ENCODE results near the gene GCK. TPM values are rescaled to one million over a fixed set of nuclear protein-coding genes. Genes with fewer than 3 reads are reported as not detected.
A peak's percentile ranks its signal among the peaks of the same experiment; 100 is the strongest.
"Not testable (repeated sequence)": the region's sequence is repeated elsewhere in the genome, so short reads cannot be mapped to it uniquely, and the experiment has no call there.

GCK gene
- total RNA-seq, 1 experiment from 2014 or later: not detected

DNA sequence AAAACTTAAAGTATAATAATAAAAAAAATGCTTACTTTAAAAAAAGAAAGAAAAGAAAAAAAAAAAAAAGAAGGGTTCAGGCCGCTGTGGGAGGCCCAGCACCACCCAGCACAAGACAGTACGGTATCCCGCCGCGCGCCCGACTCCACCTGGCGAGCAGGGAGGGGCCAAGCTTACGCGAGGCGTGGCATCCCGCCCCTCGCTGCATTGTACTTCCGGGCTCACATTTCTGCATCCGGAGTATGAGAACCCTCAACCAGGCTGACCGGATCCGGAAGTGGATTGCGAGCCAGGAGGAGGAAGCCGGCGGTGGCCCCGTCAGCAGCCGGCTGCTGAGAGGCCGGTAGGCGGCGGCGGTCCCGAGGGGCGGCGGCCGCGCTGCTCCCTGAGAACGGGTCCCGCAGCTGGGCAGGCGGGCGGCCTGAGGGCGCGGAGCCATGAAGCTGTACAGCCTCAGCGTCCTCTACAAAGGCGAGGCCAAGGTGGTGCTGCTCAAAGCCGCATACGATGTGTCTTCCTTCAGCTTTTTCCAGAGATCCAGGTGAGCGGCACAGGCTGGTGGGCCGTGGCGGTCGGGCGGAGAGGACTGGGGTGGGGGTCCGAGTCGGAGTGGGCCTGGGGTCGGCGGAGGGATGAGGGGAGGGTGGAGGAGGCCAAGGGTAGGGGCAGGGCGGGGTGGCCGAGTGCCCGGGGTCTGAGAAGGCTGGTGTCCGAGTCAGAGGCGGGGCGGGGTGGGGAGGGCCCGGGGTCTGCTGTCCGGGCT lies 11.6 kb upstream of the GCK start, which contains the start of gene YKT6:
YKT6 (plus strand) TSS at position 280 of the 763 bp plus-strand sequence; CDS start at position 438, 158 bp downstream.
- H3K27me3 Mint-ChIP-seq (ENCODE audit: insufficient read depth, unreplicated experiment): no peaks in the 10 kb centered on the region
- H3K27ac Mint-ChIP-seq (ENCODE audit: low read depth, unreplicated experiment): peak within 1 kb of the TSS; percentile 75
- peak; percentile 97 for DNase-seq (ENCODE audit: unreplicated experiment)
- H3K4me1 Mint-ChIP-seq (ENCODE audit: insufficient read depth, unreplicated experiment): peaks cover 22% of the 10 kb centered on the region
- BruUV-seq (replicated peaks): no TSS peak
- H3K4me3 Mint-ChIP-seq (ENCODE audit: unreplicated experiment): peak within 1 kb of the TSS; percentile 78
- H3K9me3 Mint-ChIP-seq (ENCODE audit: unreplicated experiment): no peaks in the 10 kb centered on the region
- intact Hi-C loops (cut with micrococcal nuclease): loop anchor here (1.0 to 5.0 kb wide), 2 partner anchors 79 to 129 kb away; partner anchors contain the start of gene POLD2
- TF ChIP-seq, protein P1, sequence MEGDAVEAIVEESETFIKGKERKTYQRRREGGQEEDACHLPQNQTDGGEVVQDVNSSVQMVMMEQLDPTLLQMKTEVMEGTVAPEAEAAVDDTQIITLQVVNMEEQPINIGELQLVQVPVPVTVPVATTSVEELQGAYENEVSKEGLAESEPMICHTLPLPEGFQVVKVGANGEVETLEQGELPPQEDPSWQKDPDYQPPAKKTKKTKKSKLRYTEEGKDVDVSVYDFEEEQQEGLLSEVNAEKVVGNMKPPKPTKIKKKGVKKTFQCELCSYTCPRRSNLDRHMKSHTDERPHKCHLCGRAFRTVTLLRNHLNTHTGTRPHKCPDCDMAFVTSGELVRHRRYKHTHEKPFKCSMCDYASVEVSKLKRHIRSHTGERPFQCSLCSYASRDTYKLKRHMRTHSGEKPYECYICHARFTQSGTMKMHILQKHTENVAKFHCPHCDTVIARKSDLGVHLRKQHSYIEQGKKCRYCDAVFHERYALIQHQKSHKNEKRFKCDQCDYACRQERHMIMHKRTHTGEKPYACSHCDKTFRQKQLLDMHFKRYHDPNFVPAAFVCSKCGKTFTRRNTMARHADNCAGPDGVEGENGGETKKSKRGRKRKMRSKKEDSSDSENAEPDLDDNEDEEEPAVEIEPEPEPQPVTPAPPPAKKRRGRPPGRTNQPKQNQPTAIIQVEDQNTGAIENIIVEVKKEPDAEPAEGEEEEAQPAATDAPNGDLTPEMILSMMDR (IDR thresholded peaks at IDR 0.05; ENCODE audit: unreplicated experiment): peak; percentile 46
- ChIA-PET POLR2A (interaction anchor here (0.6 to 2.4 kb wide), 17 partner anchors 10 to 406 kb away, joined by 3 to 14 read pairs (median 4); partner anchors contain the start of genes DBNL, DDX56, NUDCD3 and OGDH), CTCF (interaction anchor here (0.6 to 2.9 kb wide), 7 partner anchors 10 to 181 kb away, joined by 3 to 12 read pairs (median 5); no protein-coding TSS in a partner anchor)
- peaks cover 15% of the 10 kb centered on the region for H3K36me3 Mint-ChIP-seq (ENCODE audit: insufficient read depth, unreplicated experiment)

DNA sequence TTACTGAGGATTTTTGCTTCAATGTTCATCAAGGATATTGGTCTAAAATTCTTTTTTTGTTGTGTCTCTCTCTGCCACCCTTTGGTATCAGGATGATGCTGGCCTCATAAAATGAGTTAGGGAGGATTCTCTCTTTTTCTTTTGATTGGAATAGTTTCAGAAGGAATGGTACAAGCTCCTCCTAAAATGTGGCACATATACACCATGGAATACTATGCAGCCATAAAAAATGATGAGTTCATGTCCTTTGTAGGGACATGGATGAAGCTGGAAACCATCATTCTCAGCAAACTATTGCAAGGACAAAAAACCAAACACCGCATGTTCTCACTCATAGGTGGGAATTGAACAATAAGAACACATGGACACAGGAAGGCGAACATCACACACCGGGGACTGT lies 10.9 kb upstream of the GCK start:
- not testable (repeated sequence) for BruUV-seq (replicated peaks)
- POLR2A ChIA-PET: interaction anchor here (0.9 to 2.4 kb wide), 10 partner anchors 11 to 406 kb away, joined by 3 to 14 read pairs (median 4); partner anchors contain the start of genes DDX56, NUDCD3, OGDH and POLD2

DNA sequence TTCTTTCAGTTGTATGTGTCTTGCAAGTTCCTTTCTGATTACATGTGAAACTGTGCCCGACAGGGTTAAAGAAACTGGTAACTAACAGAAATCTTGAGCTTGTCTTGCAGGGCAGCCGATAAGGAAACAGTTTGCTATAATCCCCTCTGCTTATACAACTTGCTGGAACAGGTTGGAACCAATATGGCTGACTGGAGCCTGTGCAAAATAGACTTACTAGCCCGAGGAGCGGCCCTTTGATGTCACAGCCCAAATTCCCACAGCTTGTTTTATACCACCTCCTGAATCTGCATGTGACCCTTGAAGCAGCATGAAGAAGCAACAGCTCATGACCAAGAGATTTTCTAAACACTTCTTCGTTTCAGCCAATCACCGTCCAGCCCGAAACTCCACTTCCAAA lies 8.2 kb upstream of the GCK start:
- TF ChIP-seq, protein P1 (IDR thresholded peaks at IDR 0.05; ENCODE audit: unreplicated experiment): no peak
- no TSS peak for BruUV-seq (replicated peaks)
- Mint-ChIP-seq H3K27me3 (ENCODE audit: insufficient read depth, unreplicated experiment) (no peaks in the 10 kb centered on the region), H3K9me3 (ENCODE audit: unreplicated experiment) (no peaks in the 10 kb centered on the region), H3K27ac (ENCODE audit: low read depth, unreplicated experiment) (no peak overlapping the region), H3K4me3 (ENCODE audit: unreplicated experiment) (no peak overlapping the region), H3K4me1 (ENCODE audit: insufficient read depth, unreplicated experiment) (peaks cover 12% of the 10 kb centered on the region), H3K36me3 (ENCODE audit: insufficient read depth, unreplicated experiment) (no peaks in the 10 kb centered on the region)
- intact Hi-C loops (cut with micrococcal nuclease): no loop called here
- no peak for DNase-seq (ENCODE audit: unreplicated experiment)
- POLR2A ChIA-PET: no interaction called here
- CTCF ChIA-PET: interaction anchor here (0.6 to 1.2 kb wide), 3 partner anchors 116 to 278 kb away, joined by 3 to 8 read pairs (median 4); no protein-coding TSS in a partner anchor

More for the DNA sequence above, 10.9 kb upstream of the GCK start:
- intact Hi-C loops (cut with micrococcal nuclease): loop anchor here (1.0 to 5.0 kb wide), 2 partner anchors 78 to 128 kb away; partner anchors contain the start of gene POLD2
- not testable (repeated sequence) for H3K27ac Mint-ChIP-seq (ENCODE audit: low read depth, unreplicated experiment); H3K9me3 Mint-ChIP-seq (ENCODE audit: unreplicated experiment); DNase-seq (ENCODE audit: unreplicated experiment); H3K27me3 Mint-ChIP-seq (ENCODE audit: insufficient read depth, unreplicated experiment); H3K36me3 Mint-ChIP-seq (ENCODE audit: insufficient read depth, unreplicated experiment)
- H3K4me1 Mint-ChIP-seq (ENCODE audit: insufficient read depth, unreplicated experiment): peaks cover 17% of the 10 kb centered on the region
- CTCF ChIA-PET: interaction anchor here (0.9 to 1.8 kb wide), 2 partner anchors 15 to 127 kb away, joined by 3 to 7 read pairs; no protein-coding TSS in a partner anchor
- peak overlapping the region; percentile 78 for H3K4me3 Mint-ChIP-seq (ENCODE audit: unreplicated experiment)

DNA sequence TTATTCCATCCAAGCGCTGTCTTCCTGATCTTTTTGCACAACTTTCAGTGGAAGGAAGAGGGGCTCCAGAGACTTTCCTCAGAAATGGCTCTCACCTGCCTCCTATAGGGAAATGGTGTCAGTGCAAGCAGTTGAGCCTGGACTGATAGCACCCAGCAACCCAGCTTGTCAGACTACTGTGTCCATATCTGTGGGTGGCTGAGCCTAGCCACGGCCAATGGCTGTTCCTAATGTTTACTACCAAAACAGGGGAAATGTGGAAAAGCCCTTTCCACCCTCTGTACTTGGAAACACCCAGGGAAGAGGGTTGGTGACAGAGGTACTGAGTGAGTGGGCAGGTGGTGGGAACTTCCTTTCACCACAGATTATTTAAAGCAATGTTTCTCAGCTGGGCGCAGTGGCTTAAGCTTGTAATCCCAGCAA lies 7.2 kb upstream of the GCK start:
- peak; percentile 71 for DNase-seq (ENCODE audit: unreplicated experiment)
- Mint-ChIP-seq H3K4me1 (ENCODE audit: insufficient read depth, unreplicated experiment) (peaks cover 7% of the 10 kb centered on the region), H3K4me3 (ENCODE audit: unreplicated experiment) (no peak overlapping the region), H3K27ac (ENCODE audit: low read depth, unreplicated experiment) (no peak overlapping the region), H3K36me3 (ENCODE audit: insufficient read depth, unreplicated experiment) (no peaks in the 10 kb centered on the region), H3K27me3 (ENCODE audit: insufficient read depth, unreplicated experiment) (no peaks in the 10 kb centered on the region), H3K9me3 (ENCODE audit: unreplicated experiment) (no peaks in the 10 kb centered on the region)
- BruUV-seq (replicated peaks): no TSS peak
- POLR2A ChIA-PET: no interaction called here
- intact Hi-C loops (cut with micrococcal nuclease): loop anchor here (1.0 kb wide), 1 partner anchor 124 kb away; no protein-coding TSS in a partner anchor
- CTCF ChIA-PET: interaction anchor here (0.7 to 1.8 kb wide), 8 partner anchors 14 to 279 kb away, joined by 3 to 8 read pairs (median 4); no protein-coding TSS in a partner anchor
- TF ChIP-seq, protein P1 (IDR thresholded peaks at IDR 0.05; ENCODE audit: unreplicated experiment): peak; percentile 63
